ENCODE measurements around the gene TAS2R4.
A peak's percentile ranks its signal among the peaks of the same experiment; 100 is the strongest.

The TAS2R4 gene

DNA sequence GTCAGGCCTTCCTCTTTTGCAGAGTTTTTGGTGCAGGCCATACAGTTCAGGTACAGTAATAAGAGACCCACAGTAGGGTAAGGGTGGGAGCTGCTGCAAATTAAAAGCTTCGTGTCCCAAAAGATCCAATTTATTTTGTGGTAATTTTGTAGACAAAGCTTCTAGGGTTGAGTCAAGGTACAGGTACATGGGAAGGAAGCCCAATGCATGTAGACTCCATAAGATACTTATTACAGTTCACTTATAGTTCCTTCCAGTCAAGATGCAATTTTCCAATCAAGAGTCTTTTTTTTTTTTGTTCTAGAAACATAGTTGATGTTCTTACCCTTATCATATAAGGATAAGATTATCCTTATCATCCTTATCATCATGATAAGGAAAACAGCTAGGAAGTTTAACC, at the start of gene TAS2R4:
Gene TAS2R4, plus strand, starts transcription at position 301 of the 400 bp plus-strand sequence. CDS start 1,815 bp downstream, outside the sequence.
- DNase-seq (ENCODE audit: extremely low read depth, low read depth): no peak
- TF ChIP-seq, protein P1, sequence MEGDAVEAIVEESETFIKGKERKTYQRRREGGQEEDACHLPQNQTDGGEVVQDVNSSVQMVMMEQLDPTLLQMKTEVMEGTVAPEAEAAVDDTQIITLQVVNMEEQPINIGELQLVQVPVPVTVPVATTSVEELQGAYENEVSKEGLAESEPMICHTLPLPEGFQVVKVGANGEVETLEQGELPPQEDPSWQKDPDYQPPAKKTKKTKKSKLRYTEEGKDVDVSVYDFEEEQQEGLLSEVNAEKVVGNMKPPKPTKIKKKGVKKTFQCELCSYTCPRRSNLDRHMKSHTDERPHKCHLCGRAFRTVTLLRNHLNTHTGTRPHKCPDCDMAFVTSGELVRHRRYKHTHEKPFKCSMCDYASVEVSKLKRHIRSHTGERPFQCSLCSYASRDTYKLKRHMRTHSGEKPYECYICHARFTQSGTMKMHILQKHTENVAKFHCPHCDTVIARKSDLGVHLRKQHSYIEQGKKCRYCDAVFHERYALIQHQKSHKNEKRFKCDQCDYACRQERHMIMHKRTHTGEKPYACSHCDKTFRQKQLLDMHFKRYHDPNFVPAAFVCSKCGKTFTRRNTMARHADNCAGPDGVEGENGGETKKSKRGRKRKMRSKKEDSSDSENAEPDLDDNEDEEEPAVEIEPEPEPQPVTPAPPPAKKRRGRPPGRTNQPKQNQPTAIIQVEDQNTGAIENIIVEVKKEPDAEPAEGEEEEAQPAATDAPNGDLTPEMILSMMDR (IDR thresholded peaks at IDR 0.05; ENCODE audit: low read depth, low read length): no peak

DNA sequence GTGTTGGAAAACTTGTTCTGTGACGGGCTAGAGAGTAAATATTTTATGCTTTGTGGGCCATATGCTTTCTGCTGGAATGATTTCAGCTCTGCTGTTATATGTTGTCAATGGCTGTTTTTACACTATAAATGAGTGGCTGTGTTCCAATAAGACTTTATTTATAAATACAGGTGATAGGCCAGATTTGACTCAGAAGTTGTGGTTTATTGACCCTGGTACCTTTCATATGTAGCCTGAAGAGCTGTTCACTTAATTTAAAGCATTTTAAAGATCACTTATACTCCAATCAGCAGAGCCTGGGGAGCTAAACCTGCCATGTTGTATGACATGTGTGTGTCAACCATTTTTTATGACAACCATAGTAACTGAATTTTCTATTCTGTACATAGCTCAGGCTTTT, 47.5 kb upstream of the TAS2R4 start:
- TF ChIP-seq, protein P1 (IDR thresholded peaks at IDR 0.05; ENCODE audit: low read depth, low read length): no peak
- no peak for DNase-seq (ENCODE audit: extremely low read depth, low read depth)

DNA sequence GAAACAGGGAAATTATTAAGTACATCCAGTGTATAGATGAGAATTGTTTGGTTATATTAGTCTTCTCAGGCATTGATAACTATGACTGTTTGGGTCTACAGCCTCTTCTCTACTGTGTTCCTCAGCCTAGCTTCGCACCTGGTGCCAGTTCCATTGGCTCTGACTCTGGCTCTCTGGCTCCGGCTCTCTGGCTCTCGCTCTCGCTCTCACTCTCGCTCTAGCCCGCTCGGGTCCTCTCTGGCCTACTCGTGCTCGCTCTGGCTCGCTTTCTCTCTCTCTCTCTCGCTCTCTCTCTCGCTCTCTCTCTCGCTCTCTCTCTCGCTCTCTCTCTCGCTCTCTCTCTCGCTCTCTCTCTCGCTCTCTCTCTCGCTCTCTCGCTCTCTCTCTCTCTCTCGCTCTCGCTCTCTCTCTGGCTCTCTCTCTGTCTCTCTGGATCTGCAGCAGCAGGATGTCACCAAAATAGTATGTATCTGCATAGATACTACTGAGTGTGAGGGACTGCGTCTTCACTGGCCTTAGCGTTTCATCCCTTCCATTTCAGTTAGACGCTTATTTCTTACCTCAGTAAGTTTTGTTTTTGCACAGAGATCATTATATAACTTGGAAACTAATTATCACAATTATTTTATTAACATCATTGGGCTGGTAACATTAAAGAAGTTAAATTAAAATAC, 44.9 kb upstream of the TAS2R4 start:
- no peak for DNase-seq (ENCODE audit: extremely low read depth, low read depth)

DNA sequence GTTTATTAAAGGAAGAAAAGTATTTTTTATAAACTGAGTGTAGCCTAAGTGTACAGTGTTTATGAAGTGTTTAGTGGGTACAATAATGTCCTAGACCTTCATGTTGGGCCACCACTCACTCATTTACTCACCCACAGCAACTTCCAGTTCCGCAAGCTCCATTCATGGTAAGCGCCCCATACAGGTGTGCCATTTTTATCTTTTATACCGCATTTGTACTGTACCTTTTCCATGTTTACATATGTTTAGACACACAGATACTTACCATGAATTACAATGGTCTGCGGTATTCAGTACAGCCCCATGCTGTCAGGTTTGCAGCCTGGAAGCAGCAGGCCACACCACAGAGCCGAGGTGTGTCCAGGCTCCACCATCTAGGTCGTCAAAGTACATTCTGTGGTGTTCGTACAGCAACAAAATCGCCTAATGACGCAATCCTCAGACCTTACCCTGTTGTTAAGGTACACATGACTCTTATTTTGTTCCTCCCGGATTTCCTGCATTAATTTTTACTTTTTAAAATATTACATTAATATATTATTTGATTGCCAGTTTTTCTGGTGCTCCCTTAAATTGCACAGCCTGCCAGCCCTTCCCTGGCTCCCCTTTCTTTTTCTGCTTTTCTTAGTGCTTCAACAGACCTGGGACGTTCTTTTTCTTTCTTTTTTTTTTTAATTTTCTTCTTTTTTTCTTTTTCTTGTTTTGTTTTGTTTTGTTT, 39.2 kb upstream of the TAS2R4 start:
- no peak for DNase-seq (ENCODE audit: extremely low read depth, low read depth)
- TF ChIP-seq, protein P1 (IDR thresholded peaks at IDR 0.05; ENCODE audit: low read depth, low read length): no peak

More for the DNA sequence above, 44.9 kb upstream of the TAS2R4 start:
- TF ChIP-seq, protein P1 (IDR thresholded peaks at IDR 0.05; ENCODE audit: low read depth, low read length): no peak

- DNase-seq (ENCODE audit: extremely low read depth, low read depth): peak; percentile 93
Measured at GRCh38 chr7:141737836-141738591, 38.5 kb upstream of the TAS2R4 start, which contains the start of gene SSBP1. Gene SSBP1 (plus strand): TSS chr7:141738358. CDS start chr7:141739167, 809 bp downstream.

DNA sequence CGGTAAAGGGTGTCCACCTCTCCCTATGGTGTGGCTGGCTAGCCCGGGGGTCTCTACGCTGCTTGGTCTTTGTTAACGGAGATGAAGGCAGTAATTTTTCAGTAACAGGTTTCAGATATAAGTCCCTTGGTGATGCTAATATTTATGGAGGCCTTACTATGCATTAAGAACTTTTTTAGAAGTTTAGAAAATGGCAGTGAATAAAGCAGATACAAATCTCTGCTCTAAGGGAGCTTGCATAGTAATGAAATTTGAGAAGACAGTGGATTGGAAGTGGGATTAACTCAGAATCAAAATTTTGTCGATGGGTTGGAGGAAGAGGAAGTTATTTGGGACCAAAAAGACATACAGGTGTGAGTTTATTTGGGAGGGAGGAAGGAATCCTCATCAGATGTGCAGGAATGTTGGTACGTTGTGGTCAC, 37.9 kb upstream of the TAS2R4 start:
- TF ChIP-seq, protein P1 (IDR thresholded peaks at IDR 0.05; ENCODE audit: low read depth, low read length): peak; percentile 25
- DNase-seq (ENCODE audit: extremely low read depth, low read depth): no peak

More at GRCh38 chr7:141737836-141738591, 38.5 kb upstream of the TAS2R4 start, which contains the start of gene SSBP1:
- TF ChIP-seq, protein P1 (IDR thresholded peaks at IDR 0.05; ENCODE audit: low read depth, low read length): peak; percentile 89
